Skin epidermis (tissue), 12 donors: Measurements from ENCODE around the gene BRPF1.

Experiments
- H3K27ac ChIP-seq, 21 experiments: fragments of 200-600 bp; sonication (generic) in 11 of 21; one replicate each; pipeline ENCODE4 v1.5.0; 2020; ENCODE audit warnings: mild to moderate bottlenecking in 3 of 21, inconsistent platforms in 2 of 21, moderate library complexity in 2 of 21
- H3K4me3 ChIP-seq, 7 experiments: fragments of 200-600 bp; sonication (generic) in 2 of 7; one replicate each; pipeline ENCODE4 v1.5.0; 2020; ENCODE audit warnings: inconsistent platforms in 2 of 7, mild to moderate bottlenecking in 2 of 7, moderate library complexity in 1 of 7

BRPF1 gene

GRCh38 chr3:9731206-9732079 is at the start of gene BRPF1:
BRPF1 (plus strand) TSS chr3:9731735; CDS start chr3:9734141, 2,406 bp downstream.
- peak within 1 kb of the TSS; percentile 70 to 100 (median 92) for H3K4me3 ChIP-seq
- peak within 1 kb of the TSS; percentile 93 to 100 (median 99) for H3K27ac ChIP-seq

- H3K4me3 ChIP-seq, result no peak overlapping the region
- H3K27ac ChIP-seq, result no peak overlapping the region
Observed at GRCh38 chr3:9682096-9682495, 49.4 kb upstream of the BRPF1 start.

GRCh38 chr3:9683426-9683825 is 48.1 kb upstream of the BRPF1 start:
- Histone ChIP-seq H3K4me3 (no peak overlapping the region), H3K27ac (no peak overlapping the region)

GRCh38 chr3:9685216-9686049 is 46.1 kb upstream of the BRPF1 start:
- H3K27ac ChIP-seq, result no peak overlapping the region
- H3K4me3 ChIP-seq, result no peak overlapping the region

- Histone ChIP-seq H3K27ac (no peak overlapping the region), H3K4me3 (no peak overlapping the region)
Observed at GRCh38 chr3:9686050-9686550, 45.4 kb upstream of the BRPF1 start.

GRCh38 chr3:9686703-9687102 is 44.8 kb upstream of the BRPF1 start:
- H3K4me3 ChIP-seq, result no peak overlapping the region
- H3K27ac ChIP-seq, result no peak overlapping the region

- no peak overlapping the region for H3K27ac ChIP-seq
- no peak overlapping the region for H3K4me3 ChIP-seq
Observed at GRCh38 chr3:9687514-9687913, 44.0 kb upstream of the BRPF1 start.

GRCh38 chr3:9688961-9689360 is 42.6 kb upstream of the BRPF1 start:
- H3K4me3 ChIP-seq, result no peak overlapping the region
- no peak overlapping the region for H3K27ac ChIP-seq

- no peak overlapping the region for H3K27ac ChIP-seq
- H3K4me3 ChIP-seq, result no peak overlapping the region
Observed at GRCh38 chr3:9689757-9690156, 41.8 kb upstream of the BRPF1 start.

- no peak overlapping the region for H3K4me3 ChIP-seq
- no peak overlapping the region for H3K27ac ChIP-seq
Observed at GRCh38 chr3:9690451-9691450, 40.8 kb upstream of the BRPF1 start.

- H3K4me3 ChIP-seq, result no peak overlapping the region
- H3K27ac ChIP-seq, result no peak overlapping the region
Observed at GRCh38 chr3:9691636-9692035, 39.9 kb upstream of the BRPF1 start.

- no peak overlapping the region for H3K4me3 ChIP-seq
- no peak overlapping the region for H3K27ac ChIP-seq
Observed at GRCh38 chr3:9692416-9692815, 39.1 kb upstream of the BRPF1 start.

- no peak overlapping the region for H3K4me3 ChIP-seq
- H3K27ac ChIP-seq, result no peak overlapping the region
Observed at GRCh38 chr3:9695345-9695744, 36.2 kb upstream of the BRPF1 start.

GRCh38 chr3:9695746-9696145 is 35.8 kb upstream of the BRPF1 start:
- H3K4me3 ChIP-seq, result no peak overlapping the region
- H3K27ac ChIP-seq, result no peak overlapping the region

GRCh38 chr3:9696480-9697220 is 34.9 kb upstream of the BRPF1 start:
- Histone ChIP-seq H3K27ac (no peak overlapping the region), H3K4me3 (no peak overlapping the region)

- H3K27ac ChIP-seq, result no peak overlapping the region
- no peak overlapping the region for H3K4me3 ChIP-seq
Observed at GRCh38 chr3:9697892-9698291, 33.6 kb upstream of the BRPF1 start.

GRCh38 chr3:9698293-9698692 is 33.2 kb upstream of the BRPF1 start:
- no peak overlapping the region for H3K4me3 ChIP-seq

GRCh38 chr3:9700536-9700935 is 31.0 kb upstream of the BRPF1 start:
- Histone ChIP-seq H3K4me3 (no peak overlapping the region), H3K27ac (no peak overlapping the region)

More at GRCh38 chr3:9698293-9698692, 33.2 kb upstream of the BRPF1 start:
- no peak overlapping the region for H3K27ac ChIP-seq

- no peak overlapping the region for H3K27ac ChIP-seq
Observed at GRCh38 chr3:9701006-9701405, 30.5 kb upstream of the BRPF1 start.

More at GRCh38 chr3:9701006-9701405, 30.5 kb upstream of the BRPF1 start:
- no peak overlapping the region for H3K4me3 ChIP-seq
